HT1080 (cell line): ENCODE results near the gene DST. TPM values are rescaled to one million over a fixed set of nuclear protein-coding genes. Genes with fewer than 3 reads are reported as not detected.
"Not testable (repeated sequence)": the region's sequence is repeated elsewhere in the genome, so short reads cannot be mapped to it uniquely, and the experiment has no call there.

Experiments
- DNase-seq: peaks from one replicate; pipeline ENCODE4 v3.0.0-alpha.2; 2015; ENCODE audit warnings: low read depth
- total RNA-seq: library from RNA; depleted of rRNA; stranded (reverse); fragments of >200 nt; shearing (Covaris generic); gene quantifications from 2 replicates; pipeline ENCODE4 v1.2.3, GENCODE V29; 2014

The DST gene
- total RNA-seq, 1 experiment from 2014 or later, result 98.5 TPM

DNA sequence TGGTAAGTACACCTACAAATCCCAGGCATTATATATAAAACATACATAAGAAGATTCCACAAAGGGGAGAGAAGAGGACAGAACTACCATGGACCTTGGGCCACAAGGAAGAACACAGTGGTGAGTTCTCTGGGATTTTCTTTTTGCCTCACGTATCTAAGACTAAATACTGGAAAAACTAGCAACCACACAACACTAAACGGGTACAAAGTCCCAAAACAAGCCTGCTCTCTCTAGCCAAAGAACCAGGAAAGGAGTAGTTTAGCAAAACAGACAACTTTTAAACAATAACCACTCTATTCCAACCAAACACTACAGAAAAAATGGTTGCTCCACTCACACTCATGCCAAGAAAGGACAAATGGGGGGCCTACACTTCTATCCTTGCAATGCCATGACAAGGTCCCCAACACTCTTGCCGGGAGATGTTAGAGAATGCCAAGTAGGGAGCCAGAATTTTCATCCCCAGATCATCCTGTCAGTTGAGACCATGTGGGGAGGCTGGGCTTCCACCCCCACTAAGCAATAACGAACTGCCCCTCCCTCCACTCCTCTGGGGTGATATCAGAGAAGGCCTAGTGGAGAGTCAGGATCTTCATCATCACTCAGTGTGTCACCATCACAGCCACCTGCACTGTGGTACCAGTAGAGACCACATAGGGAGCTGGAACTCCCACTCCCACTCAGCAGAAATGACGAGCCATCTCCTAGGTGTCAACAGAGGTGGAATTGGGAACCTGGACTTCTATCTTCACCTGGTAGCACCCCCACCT lies 123.5 kb downstream of the DST start:
- no peak for DNase-seq

DNA sequence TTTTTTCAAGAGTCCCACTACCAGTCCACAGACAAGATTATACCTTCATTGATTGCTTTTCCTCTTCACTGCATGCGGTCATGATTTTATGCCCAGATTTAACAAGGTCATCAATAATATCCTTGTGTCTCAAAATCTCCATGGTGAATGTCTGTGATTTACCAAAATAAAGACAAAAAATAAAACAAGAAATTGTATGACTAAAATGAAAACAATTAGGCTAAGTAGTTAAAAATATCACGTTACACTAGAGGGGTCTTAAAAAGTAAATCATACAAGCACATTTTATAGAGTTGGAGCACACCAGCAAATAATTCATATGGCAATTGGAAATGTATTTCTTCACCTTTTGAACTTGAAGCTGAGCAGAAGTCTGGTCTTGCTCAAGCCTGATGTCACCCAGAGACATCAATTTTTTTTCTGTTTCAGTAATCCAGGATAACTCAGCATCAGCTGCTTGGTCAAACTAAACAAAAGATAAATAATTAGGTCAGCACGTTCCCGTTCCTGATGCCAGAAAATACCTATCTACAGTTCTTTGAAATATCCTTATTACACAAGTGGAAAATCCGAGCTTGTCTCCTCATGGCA lies 125.4 kb downstream of the DST start:
- DNase-seq, result no peak

DNA sequence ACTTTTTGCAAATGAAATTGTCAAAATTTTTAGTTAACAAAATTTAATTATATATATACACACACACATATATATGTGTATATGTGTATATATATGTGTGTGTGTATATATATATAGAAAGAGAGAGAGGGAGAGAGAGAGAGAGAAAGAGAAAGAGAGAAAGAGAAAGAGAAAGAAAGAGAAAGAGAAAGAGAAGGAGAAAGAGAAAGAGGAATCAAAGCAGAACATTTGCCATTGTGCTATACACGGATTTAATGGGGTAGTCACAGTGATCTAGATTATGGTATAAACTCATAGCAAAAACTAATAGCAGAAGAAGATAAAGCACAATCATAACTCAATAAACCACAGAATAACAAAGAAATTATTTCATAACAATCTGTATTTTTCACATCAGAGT lies 126.7 kb downstream of the DST start:
- no peak for DNase-seq

DNA sequence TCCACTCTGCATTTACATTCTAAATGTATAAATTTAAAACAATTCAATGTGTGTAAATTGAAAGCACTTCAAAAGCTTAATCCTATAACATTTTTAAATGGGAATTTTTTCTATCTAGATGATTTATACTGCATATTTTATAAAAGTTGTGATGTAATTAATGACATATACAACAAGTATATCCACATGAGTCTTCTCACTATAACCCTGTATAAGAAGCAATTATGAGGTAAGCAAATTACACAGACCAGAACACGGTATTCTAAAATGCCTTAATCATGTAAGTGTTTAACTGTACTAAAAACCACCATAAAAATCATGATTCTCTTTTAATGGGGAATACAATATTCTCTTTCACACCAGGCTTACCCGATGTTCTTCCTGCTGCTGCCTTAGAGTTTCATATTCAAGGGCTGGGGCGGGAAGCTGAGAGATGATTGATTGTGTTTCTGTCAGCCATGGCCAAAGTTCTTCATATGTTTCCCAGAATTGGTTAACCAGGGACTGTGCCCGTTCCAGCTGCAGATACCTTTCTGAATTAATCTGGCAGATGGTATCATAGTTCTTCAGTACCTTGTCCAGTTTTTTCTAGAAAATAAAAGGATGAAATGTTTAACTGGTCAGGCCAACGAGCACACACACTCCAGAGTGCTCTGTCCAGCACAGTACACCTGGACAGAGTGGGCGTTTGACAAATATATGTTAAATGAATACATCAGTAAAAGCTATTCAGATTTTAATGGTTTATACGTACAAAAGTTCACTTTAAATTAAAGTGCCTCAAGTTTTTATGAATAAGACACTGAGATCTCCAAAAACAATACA lies 127.4 kb downstream of the DST start:
- no peak for DNase-seq

DNA sequence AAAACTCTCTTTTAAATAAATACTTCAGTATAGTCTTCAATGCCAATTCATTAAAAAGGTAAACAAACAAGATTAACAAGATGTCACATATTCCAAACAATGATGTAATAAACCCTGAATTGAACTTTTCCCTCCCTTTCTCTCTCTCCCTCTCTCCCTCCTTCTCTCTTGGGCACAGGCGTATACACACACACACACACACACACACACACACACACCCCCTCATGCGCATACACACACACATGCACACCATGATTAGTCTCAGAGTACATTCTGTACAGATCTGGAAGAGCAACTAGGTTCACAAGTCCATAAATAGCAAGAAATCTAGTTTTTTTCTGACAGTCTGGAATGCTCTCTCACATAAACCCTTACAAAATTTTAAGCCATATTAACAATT lies 128.3 kb downstream of the DST start:
- DNase-seq, result no peak

DNA sequence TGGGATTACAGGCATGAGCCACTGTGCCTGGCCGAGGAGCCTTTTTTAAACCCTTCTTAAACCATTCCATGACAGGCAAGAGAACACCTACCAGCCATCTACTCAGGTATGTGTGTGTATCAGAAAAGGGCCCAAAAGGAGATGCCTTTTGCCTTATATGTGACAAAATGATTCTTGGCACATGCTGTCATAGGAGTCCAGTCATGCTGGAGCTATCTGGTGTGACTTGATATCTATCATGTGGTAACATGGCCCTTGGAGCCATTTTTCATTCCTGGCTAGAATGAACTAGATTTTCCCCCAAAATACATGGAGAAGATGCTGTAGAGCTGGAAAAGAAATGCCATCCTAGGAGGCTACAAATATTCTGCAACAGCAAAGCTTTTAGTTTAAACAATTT lies 129.1 kb downstream of the DST start:
- DNase-seq, result no peak

DNA sequence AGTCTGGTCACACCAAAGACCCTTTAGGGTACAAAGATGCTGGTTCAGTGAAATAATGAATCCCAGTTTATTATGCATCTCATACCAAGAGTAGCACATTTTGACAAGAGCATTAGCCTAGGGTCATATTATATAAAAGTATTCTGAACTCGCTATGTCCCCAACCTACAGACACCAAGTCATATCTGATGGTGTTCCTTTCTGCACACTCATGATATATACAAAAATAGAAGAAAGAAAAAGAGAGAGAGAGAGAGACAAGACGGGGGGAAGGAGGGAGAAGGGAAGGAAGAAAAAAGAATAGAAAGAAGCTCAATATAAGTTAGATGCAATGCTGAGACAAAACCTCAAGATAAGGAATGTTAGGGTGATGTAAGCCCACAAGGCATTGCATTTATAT lies 131.1 kb downstream of the DST start:
- DNase-seq, result no peak

DNA sequence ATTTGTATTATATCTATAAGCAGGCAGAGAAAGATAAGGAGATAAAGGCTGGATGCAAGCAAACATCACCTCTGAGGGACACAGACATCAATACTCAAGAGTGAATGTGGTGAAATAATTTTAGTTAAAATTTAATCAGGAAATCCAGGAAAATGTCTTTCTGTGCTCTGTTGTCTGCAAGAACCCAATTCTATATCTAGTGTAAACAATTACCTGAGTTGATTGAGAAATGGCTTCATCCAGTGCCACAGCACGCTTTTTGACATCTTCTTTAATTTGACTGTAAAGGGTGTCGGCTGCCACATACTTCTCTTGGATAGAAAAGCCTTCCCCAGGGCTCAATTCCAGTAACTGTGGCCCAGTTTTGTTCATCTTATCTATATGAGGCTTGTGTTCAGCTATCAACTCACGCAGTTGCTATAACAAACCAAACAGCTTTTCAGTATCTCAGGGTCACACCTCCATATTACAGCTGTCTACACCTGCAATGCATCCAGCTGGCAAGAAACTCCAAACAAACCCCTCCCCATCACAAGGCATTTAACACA lies 131.6 kb downstream of the DST start:
- DNase-seq, result no peak

DNA sequence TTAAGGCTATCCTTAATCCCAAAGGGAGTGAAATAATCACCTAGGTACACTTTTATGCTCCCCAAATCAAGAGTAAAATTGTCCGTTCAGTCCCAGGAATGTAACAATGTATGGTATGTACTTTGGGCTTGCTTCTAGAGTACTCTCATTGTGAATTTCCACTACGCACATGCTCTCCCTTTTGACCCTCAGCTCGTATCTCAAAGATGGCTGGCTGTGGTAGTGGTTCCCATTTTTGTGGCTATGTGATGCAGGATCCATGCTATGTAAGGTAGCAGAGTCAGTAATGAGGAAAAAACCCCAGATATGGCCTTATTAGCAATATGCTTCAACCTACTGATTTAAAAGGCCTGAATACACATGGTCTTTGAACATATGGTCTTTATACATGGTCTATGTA lies 133.7 kb downstream of the DST start:
- no peak for DNase-seq

DNA sequence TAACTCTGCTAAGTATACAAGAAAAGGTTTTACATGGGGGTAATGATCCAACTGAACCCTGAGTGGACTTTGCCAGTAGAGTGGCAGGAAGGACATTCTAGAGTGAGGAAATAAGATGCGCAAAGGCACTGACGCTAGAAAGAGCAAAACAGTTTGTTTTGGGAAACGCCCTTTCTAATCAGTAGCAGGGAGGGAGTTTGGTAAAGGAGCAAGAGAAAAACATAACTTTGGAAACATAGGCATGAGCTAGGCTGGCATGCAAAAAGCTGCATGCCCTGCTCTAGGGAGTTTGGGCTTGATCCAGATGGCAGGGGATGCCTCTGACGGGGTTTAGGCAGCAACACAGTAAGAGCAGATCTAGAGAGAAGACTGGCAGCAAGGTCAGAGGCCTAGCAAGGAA lies 135.2 kb downstream of the DST start:
- DNase-seq, result no peak

DNA sequence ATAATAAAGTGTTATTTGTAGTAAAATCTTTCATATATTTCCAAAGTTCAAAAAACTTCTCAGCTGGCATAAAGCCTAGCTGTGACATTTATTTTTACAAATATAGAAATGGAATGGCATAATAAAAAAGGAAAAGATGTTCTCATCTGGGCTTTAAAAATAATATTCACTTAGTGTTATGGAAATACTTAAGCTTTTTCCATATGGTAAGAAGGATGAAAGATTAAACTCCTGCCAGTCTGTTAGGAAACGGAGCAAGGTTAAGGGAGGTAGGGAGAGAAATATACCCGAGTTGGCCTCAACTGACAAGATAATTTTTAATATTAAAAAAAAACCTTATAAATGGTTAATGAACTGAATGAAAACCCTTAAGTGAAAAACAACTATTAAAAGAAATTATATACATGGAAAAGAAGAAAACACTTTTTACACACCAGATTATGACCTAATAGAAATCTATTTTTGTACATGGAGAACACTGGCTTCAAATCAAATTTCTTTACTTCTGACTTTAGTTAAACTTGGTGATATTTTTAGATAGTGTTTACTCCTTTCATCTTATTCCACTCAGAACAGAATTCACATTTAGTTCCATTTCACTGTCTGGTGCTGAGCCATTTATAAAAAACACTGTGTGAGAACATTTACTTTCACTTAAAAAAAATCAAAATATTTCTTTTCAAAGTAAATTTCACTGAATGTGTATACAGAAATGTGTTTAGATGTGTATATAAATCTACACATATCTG lies 137.0 kb downstream of the DST start:
- no peak for DNase-seq

DNA sequence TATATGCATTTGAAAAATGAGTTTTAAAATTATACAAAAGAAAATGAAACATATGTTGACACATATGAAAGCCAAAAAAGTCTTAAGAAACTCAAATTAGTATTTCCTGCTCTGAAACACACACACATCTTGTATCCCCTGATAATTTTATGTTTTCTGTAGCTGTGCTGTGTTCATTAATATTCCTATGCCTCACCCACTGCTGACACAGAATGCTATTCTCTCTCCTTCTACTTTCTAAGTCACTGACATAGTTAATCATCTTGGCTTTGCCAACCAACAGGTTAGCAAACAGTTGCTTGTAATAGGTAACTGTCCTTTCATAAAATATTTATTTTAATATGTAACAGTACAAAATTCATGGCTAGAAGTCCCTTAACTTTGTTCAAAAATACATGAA lies 140.7 kb downstream of the DST start:
- DNase-seq, result no peak

DNA sequence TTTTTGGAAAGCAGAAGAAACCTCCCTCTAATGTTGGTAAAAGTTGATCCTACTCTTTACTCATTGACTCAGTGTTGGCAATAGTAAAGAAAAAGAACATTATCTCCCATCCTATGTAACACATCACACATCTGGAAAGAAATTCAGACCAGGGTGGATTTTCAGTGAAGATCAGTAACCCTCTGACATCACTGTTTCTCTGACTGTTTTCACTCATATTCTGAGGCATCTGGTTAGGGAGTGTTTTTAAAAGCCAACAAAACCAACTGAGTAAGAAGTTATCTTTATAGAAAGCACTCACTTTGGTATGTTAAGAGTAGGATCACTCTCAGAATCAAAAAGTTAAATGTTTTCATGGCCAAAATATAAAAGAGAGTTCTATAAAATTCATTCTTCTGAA lies 143.6 kb downstream of the DST start:
- no peak for DNase-seq

DNA sequence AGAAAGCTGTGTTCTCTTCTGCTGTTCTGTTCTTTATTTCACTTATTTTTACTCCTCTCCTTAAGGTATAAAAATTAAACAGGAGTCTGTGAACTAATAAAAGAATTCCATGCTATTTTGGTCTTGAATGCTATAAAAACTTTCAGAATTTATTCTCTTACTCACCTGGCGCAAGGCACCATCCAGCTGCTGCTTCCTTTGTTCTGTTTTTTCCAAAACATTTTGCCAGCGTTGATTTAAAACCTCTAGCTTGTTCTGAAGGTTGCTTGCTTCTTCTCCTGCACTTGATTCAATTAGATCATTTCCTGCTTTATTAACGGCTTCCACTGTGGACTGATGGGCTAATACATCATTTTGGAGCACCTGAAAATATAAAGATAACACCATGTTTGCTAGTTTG lies 145.0 kb downstream of the DST start:
- DNase-seq, result no peak

DNA sequence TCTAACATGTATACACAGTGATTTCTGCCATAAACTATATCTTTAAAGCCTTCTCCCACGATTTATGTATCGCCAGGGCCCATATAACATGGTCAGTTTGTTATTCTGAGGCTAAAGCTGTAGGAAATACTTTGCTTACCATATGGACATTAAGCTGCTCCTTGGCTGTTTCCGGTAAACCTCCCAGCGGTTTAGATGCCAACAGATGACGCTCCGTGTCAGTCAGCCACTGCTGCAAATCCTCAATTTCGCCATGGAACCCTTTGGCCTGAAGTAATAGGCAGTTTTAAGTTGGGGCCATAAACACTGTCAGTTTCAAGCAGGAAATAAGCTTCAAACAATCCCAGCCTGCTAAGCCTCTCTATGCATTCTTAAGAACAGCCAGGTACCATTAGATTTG lies 145.4 kb downstream of the DST start:
- DNase-seq, result no peak

DNA sequence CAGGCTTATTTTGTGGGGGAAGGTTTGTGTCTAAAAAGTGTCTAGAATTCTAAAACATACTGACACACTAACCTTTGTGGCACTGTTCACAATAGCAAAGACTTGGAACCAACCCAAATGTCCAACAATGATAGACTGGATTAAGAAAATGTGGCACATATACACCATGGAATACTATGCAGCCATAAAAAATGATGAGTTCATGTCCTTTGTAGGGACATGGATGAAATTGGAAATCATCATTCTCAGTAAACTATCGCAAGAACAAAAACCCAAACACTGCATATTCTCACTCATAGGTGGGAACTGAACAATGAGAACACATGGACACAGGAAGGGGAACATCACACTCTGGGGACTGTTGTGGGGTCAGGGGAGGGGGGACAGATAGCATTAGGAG lies 146.0 kb downstream of the DST start:
- not testable (repeated sequence) for DNase-seq

DNA sequence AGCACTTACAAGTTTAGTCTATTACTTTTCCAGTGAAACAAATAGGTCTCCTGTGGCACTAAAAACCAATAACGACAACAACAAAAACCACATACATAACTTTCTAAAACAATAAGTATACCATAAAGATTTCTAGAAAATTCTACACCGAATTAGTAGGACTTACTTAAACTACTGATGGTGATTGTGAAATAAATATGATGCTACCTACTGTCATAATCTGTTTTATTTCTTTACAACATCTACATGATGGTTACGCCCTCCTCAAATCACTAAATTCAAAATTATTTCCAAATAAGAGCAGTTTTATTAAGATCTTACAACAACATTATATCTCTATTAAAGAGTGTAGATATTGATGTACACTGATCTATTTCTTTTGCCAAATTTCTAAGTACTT lies 147.0 kb downstream of the DST start:
- no peak for DNase-seq

DNA sequence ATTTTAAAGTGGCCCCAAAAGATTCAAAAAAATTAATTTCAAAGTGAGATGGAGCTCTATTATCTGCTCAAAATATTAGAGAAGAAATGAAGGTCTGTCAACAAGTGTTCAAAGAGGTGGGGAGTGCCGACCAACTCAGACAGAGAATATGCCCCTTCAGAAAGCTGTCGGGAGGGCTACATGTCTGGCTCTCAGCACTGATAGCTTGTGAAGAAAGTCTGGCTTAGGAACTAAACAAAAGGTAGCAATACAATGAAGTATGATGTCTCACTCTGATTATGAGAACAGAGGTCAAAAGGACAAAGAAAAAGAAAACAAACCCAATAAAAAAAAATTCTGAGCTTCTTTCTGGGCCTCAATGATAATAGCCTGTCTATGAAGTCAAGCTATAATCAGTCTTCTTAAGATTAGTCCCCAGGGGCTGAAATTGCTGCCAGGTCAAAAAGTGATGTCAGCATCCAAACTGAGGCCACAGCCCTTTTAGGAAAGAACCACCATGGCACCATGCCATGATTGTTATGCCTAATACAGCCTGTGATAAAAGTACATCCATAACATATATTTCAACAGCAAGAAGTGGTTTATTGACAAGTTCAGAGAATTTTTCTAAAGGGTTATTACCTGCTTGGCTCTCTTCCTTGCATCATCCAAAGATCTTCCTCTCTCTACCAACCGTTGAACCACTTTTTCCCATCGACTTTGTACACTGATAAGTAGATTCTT lies 150.9 kb downstream of the DST start:
- DNase-seq, result peak; percentile 3

DNA sequence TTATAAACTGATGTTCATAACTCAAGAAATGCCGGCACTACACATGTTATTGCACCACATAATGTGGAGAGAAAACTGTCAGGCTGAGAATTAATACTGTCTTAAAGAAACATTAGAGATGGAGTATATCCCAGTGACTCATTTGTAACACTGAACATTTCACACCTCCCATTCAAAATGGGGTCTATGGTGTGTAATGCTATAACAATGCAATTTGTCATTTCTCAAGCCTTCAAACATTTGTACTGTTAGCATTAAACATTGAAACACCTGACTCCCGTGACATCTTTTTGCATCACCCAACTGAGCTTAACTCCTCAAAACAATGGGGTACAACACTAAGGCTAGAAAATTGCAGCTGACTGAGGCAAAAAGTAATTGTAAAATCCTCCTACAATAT lies 151.7 kb downstream of the DST start:
- DNase-seq, result peak; percentile 65

DNA sequence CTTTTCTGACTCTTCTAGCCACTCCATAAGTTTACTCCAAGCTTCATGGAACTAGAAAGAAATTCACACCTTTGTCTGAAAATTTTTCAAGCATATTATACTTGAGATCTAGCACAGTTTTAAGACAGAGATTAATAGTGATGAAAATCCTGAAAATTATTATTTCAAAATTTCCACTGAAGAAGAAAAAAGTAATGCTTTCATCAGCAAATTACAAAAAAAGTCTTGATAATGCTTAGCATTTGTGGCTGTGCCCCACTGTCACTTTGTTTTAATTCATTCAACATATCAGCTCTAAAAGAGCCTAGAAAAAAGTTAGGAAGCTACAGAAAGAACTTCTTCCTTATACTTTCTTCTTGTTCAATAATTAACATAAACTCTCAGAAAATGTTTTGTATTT lies 153.1 kb downstream of the DST start:
- DNase-seq, result no peak

DNA sequence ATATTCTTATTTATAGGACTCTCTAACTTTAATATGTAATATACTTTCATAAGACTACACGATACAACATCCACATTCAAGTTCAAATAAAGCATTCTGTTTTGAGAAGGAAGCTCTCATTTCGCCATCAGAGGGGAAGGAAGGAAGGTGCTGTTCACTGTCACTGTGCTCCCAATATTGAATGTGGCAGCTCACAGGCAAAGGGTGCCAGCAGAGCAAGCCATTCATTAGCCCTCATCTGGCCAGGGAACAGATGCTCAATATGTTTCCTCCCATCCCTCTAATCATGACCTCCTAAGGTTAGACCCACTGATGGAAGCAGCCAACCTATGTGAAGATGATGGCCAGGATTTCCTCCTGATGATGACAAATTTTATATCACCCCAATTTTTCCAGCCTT lies 154.4 kb downstream of the DST start:
- DNase-seq, result no peak
